C4-2B (cell line): ENCODE data around the gene ZNF567.

Experiments
- CTCF ChIP-seq: fragments of 450-650 bp; conservative IDR thresholded peaks from 2 replicates; pipeline ENCODE4 v1.5.1; 2017; ENCODE audit warnings: mild to moderate bottlenecking
- ZFX ChIP-seq: fragments of 450-650 bp; IDR thresholded peaks from 2 replicates; pipeline ENCODE4 v1.6.1; 2017

- TF ChIP-seq CTCF (no peak; the same call in 1 of the 2 replicates), ZFX (peak; percentile 69)
These were observed at the start of gene ZNF567 for GRCh38 chr19:36687214-36688056.
